Stimulated activated CD8-positive, alpha-beta memory T cell treated with anti-CD3 and anti-CD28 coated beads, Interleukin-4, amount 100 ng/mL, for 1 hour (primary cell): Measurements from ENCODE around the gene WDR31.

Experiments
- DNase-seq, 2 donors: peaks; one replicate each; pipeline ENCODE4 v3.0.0-alpha.2; 2020; ENCODE audit warnings: low read depth in 2 of 2, low spot score in 1 of 2

The WDR31 gene

GRCh38 chr9:113341712-113342410, 1.8 kb upstream of the WDR31 start:
- no peak for DNase-seq

GRCh38 chr9:113337714-113338113, 2.4 kb downstream of the WDR31 start:
- DNase-seq: no peak

GRCh38 chr9:113331780-113332179, 8.3 kb downstream of the WDR31 start:
- DNase-seq: no peak

GRCh38 chr9:113328045-113328782, 11.9 kb downstream of the WDR31 start:
- DNase-seq: no peak

GRCh38 chr9:113326230-113326629, 13.8 kb downstream of the WDR31 start:
- no peak for DNase-seq

GRCh38 chr9:113322671-113323070, 17.4 kb downstream of the WDR31 start:
- DNase-seq: no peak

GRCh38 chr9:113320051-113320450, 20.0 kb downstream of the WDR31 start:
- no peak for DNase-seq

- no peak for DNase-seq
Observed at GRCh38 chr9:113319054-113319453, 21.0 kb downstream of the WDR31 start.

GRCh38 chr9:113317777-113318176, 22.3 kb downstream of the WDR31 start:
- no peak for DNase-seq

- no peak for DNase-seq
Observed at GRCh38 chr9:113316030-113316429, 24.0 kb downstream of the WDR31 start.

GRCh38 chr9:113315231-113315630, 24.8 kb downstream of the WDR31 start:
- no peak for DNase-seq

- no peak for DNase-seq
Observed at GRCh38 chr9:113313261-113313660, 26.8 kb downstream of the WDR31 start.

- DNase-seq: no peak
Observed at GRCh38 chr9:113311961-113312360, 28.1 kb downstream of the WDR31 start.

- no peak for DNase-seq
Observed at GRCh38 chr9:113310538-113310937, 29.5 kb downstream of the WDR31 start.

GRCh38 chr9:113309204-113309813, 30.8 kb downstream of the WDR31 start:
- no peak for DNase-seq

GRCh38 chr9:113307396-113307975, 32.6 kb downstream of the WDR31 start:
- no peak for DNase-seq

- DNase-seq: no peak
Observed at GRCh38 chr9:113306566-113306965, 33.5 kb downstream of the WDR31 start.

- DNase-seq: no peak
Observed at GRCh38 chr9:113302792-113303418, 37.2 kb downstream of the WDR31 start, which contains the start of gene RNF183. TSS of gene RNF183 (minus strand) at chr9:113303376. CDS start at chr9:113298184, 5,192 bp downstream.

GRCh38 chr9:113301548-113301947, 38.5 kb downstream of the WDR31 start:
- no peak for DNase-seq

GRCh38 chr9:113299800-113300292, 40.2 kb downstream of the WDR31 start:
- DNase-seq: no peak
